ENCODE results near the gene ELOB. TPM values are rescaled to one million over a fixed set of nuclear protein-coding genes. Genes with fewer than 3 reads are reported as not detected.

Gene ELOB
- total RNA-seq, 1 experiment from 2014 or later: 289 TPM

DNA sequence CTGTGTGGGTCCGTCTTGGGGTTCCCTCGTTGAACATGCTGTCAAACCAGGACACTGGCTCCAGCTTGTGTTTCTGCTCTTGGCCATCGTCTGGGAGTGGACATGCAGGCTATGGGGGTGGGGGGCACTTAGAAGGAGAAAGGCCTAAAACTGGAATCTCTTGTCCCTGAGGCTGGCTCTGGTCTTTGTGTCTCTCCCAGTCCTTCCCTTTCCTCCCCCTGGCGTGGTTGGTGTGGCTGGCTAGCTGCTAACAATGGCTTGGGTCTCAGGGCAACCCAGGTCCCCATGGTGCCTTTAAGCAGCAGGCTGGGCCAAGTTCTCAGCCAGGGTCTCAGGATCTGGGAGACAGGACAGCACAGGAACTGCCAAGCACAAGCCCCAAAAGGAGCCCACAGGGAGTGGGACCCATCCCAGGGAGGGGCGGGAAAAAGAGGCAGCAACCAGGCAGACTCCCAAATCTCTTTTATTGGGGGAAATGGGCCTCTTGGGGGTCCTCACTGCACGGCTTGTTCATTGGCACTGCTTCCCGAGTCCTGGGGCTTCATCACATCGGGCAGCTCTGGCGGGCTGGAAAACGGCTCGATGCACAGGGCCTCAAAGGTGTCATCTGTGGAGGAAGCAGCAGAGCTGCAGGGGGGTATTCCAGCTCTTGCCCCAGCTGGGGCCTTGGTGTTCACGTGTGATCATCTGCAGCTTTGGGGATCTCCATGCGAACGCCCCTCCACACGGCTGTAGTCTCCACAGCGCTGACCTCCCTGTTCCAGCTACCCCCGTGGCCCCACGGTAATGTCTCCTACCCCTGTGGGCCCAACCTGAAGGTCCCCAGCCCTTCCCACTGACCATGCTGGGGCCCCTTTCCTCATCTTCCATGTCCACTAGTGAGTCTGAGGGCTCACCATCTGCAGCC, 5.3 kb downstream of the ELOB start:
- Histone ChIP-seq H3K36me3 (ENCODE audit: low read depth, low read length) (peaks cover 32% of the 10 kb centered on the region), H3K9ac (ENCODE audit: low read length) (no peak overlapping the region), H3K4me2 (ENCODE audit: low read length) (no peak overlapping the region), H3K27me3 (ENCODE audit: low read length) (no peaks in the 10 kb centered on the region), H3K27ac (ENCODE audit: low read length) (no peak overlapping the region), H3K4me3 (ENCODE audit: low read length) (no peak overlapping the region), H3K4me1 (ENCODE audit: insufficient read depth, low read length) (peaks cover 12% of the 10 kb centered on the region; the same call in 1 of the 2 replicates), H3F3A (ENCODE audit: low read length, unreplicated experiment) (no peaks in the 10 kb centered on the region), H2AFZ (ENCODE audit: low read length) (no peak overlapping the region), H3K9me3 (ENCODE audit: low read length) (no peaks in the 10 kb centered on the region), H3K9me2 (replicated peaks; ENCODE audit: low read length) (no peaks in the 10 kb centered on the region), H4K20me1 (ENCODE audit: low read length) (peaks cover 12% of the 10 kb centered on the region; the same call in 1 of the 2 replicates), H3K79me2 (ENCODE audit: low read length) (peaks cover 45% of the 10 kb centered on the region)
- no peak for TF ChIP-seq EZH2 (IDR thresholded peaks at IDR 0.05; ENCODE audit: low read length, unreplicated experiment)
- TF ChIP-seq, protein P1, sequence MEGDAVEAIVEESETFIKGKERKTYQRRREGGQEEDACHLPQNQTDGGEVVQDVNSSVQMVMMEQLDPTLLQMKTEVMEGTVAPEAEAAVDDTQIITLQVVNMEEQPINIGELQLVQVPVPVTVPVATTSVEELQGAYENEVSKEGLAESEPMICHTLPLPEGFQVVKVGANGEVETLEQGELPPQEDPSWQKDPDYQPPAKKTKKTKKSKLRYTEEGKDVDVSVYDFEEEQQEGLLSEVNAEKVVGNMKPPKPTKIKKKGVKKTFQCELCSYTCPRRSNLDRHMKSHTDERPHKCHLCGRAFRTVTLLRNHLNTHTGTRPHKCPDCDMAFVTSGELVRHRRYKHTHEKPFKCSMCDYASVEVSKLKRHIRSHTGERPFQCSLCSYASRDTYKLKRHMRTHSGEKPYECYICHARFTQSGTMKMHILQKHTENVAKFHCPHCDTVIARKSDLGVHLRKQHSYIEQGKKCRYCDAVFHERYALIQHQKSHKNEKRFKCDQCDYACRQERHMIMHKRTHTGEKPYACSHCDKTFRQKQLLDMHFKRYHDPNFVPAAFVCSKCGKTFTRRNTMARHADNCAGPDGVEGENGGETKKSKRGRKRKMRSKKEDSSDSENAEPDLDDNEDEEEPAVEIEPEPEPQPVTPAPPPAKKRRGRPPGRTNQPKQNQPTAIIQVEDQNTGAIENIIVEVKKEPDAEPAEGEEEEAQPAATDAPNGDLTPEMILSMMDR (conservative IDR thresholded peaks at IDR 0.05; ENCODE audit: low read depth, low read length): no peak
- TF ChIP-seq EZH2phosphoT487 (IDR thresholded peaks at IDR 0.05; ENCODE audit: borderline replicate concordance, low read length): no peak
- ChIA-PET CTCF (no interaction called here), POLR2A (ENCODE audit: unreplicated experiment) (no interaction called here)
- ATAC-seq (no peak), DNase-seq (no peak)
- no TSS peak for BruUV-seq (replicated peaks)
- intact Hi-C loops (cut with micrococcal nuclease): loop anchor here (10.0 kb wide), 1 partner anchor 53 kb away; no protein-coding TSS in a partner anchor

- H3K4me2 ChIP-seq (ENCODE audit: low read length): no peak overlapping the region
- peaks cover 16% of the 10 kb centered on the region; the same call in 1 of the 2 replicates for H4K20me1 ChIP-seq (ENCODE audit: low read length)
- intact Hi-C loops (cut with micrococcal nuclease): loop anchor here (10.0 kb wide), 1 partner anchor 54 kb away; no protein-coding TSS in a partner anchor
- H3K4me1 ChIP-seq (ENCODE audit: insufficient read depth, low read length): peaks cover 6% of the 10 kb centered on the region; the same call in 1 of the 2 replicates
- ChIA-PET CTCF (no interaction called here), POLR2A (ENCODE audit: unreplicated experiment) (no interaction called here)
- H3K9me2 ChIP-seq (replicated peaks; ENCODE audit: low read length): no peaks in the 10 kb centered on the region
- H2AFZ ChIP-seq (ENCODE audit: low read length): no peak overlapping the region
- no peak overlapping the region for H3K9ac ChIP-seq (ENCODE audit: low read length)
- no TSS peak for BruUV-seq (replicated peaks)
- H3K36me3 ChIP-seq (ENCODE audit: low read depth, low read length): peaks cover 46% of the 10 kb centered on the region
- no peaks in the 10 kb centered on the region for H3F3A ChIP-seq (ENCODE audit: low read length, unreplicated experiment)
- no peak for DNase-seq
- H3K9me3 ChIP-seq (ENCODE audit: low read length): no peaks in the 10 kb centered on the region
- H3K27ac ChIP-seq (ENCODE audit: low read length): no peak overlapping the region
- H3K27me3 ChIP-seq (ENCODE audit: low read length): no peaks in the 10 kb centered on the region
- H3K79me2 ChIP-seq (ENCODE audit: low read length): peaks cover 45% of the 10 kb centered on the region
- H3K4me3 ChIP-seq (ENCODE audit: low read length): no peak overlapping the region
- TF ChIP-seq EZH2phosphoT487 (IDR thresholded peaks at IDR 0.05; ENCODE audit: borderline replicate concordance, low read length) (no peak), EZH2 (IDR thresholded peaks at IDR 0.05; ENCODE audit: low read length, unreplicated experiment) (no peak)
- TF ChIP-seq, protein P1 (conservative IDR thresholded peaks at IDR 0.05; ENCODE audit: low read depth, low read length): peak; percentile 31; the same call in 1 of the 2 replicates
- peak; percentile 30 for ATAC-seq
Measured at GRCh38 chr16:2770057-2770951, 6.8 kb downstream of the ELOB start.
